ENCODE results near the gene ISG15. TPM values are rescaled to one million over a fixed set of nuclear protein-coding genes. Genes with fewer than 3 reads are reported as not detected.

Gene ISG15
- total RNA-seq, 6 experiments from 2014 or later: 38.4 to 89.1 (median 42.1) TPM

GRCh38 chr1:1046767-1047166 is 33.5 kb downstream of the ISG15 start:
- peaks cover 15% of the 10 kb centered on the region for H3K36me3 Mint-ChIP-seq (ENCODE audit: low read depth)
- H3K4me1 Mint-ChIP-seq (ENCODE audit: low read depth): no peaks in the 10 kb centered on the region
- no peak overlapping the region for H3K27ac Mint-ChIP-seq
- no peak overlapping the region for H3K4me3 Mint-ChIP-seq
- no peak for TF ChIP-seq CTCF (IDR thresholded peaks at IDR 0.05)
- no peak for DNase-seq
- H3K27me3 Mint-ChIP-seq (ENCODE audit: insufficient read depth): peaks cover 8% of the 10 kb centered on the region
- no peaks in the 10 kb centered on the region for H3K9me3 Mint-ChIP-seq

GRCh38 chr1:1047407-1047806 is 34.1 kb downstream of the ISG15 start:
- no peaks in the 10 kb centered on the region for H3K4me1 Mint-ChIP-seq (ENCODE audit: low read depth)
- DNase-seq: no peak
- peaks cover 8% of the 10 kb centered on the region for H3K27me3 Mint-ChIP-seq (ENCODE audit: insufficient read depth)
- no peak for TF ChIP-seq CTCF (IDR thresholded peaks at IDR 0.05)
- H3K9me3 Mint-ChIP-seq: no peaks in the 10 kb centered on the region
- no peak overlapping the region for H3K4me3 Mint-ChIP-seq
- peaks cover 20% of the 10 kb centered on the region for H3K36me3 Mint-ChIP-seq (ENCODE audit: low read depth)
- H3K27ac Mint-ChIP-seq: no peak overlapping the region

- H3K4me1 Mint-ChIP-seq (ENCODE audit: low read depth): no peaks in the 10 kb centered on the region
- H3K36me3 Mint-ChIP-seq (ENCODE audit: low read depth): peaks cover 24% of the 10 kb centered on the region
- H3K27me3 Mint-ChIP-seq (ENCODE audit: insufficient read depth): peaks cover 7% of the 10 kb centered on the region
- H3K4me3 Mint-ChIP-seq: no peak overlapping the region
- no peak overlapping the region for H3K27ac Mint-ChIP-seq
- TF ChIP-seq CTCF (IDR thresholded peaks at IDR 0.05): no peak
- no peak for DNase-seq
- no peaks in the 10 kb centered on the region for H3K9me3 Mint-ChIP-seq
Measured at GRCh38 chr1:1047963-1048362, 34.7 kb downstream of the ISG15 start.

GRCh38 chr1:1048765-1049164 is 35.5 kb downstream of the ISG15 start:
- H3K9me3 Mint-ChIP-seq: no peaks in the 10 kb centered on the region
- no peak for TF ChIP-seq CTCF (IDR thresholded peaks at IDR 0.05)
- DNase-seq: no peak
- H3K4me1 Mint-ChIP-seq (ENCODE audit: low read depth): no peaks in the 10 kb centered on the region
- peaks cover 24% of the 10 kb centered on the region for H3K36me3 Mint-ChIP-seq (ENCODE audit: low read depth)
- no peak overlapping the region for H3K27ac Mint-ChIP-seq
- peaks cover 7% of the 10 kb centered on the region for H3K27me3 Mint-ChIP-seq (ENCODE audit: insufficient read depth)
- no peak overlapping the region for H3K4me3 Mint-ChIP-seq

- H3K36me3 Mint-ChIP-seq (ENCODE audit: low read depth): peaks cover 22% of the 10 kb centered on the region
Measured at GRCh38 chr1:1049318-1050165, 36.2 kb downstream of the ISG15 start.

More at GRCh38 chr1:1049318-1050165, 36.2 kb downstream of the ISG15 start:
- no peak for DNase-seq
- TF ChIP-seq CTCF (IDR thresholded peaks at IDR 0.05): no peak
- Mint-ChIP-seq H3K4me3 (no peak overlapping the region), H3K9me3 (no peaks in the 10 kb centered on the region), H3K27me3 (ENCODE audit: insufficient read depth) (peaks cover 7% of the 10 kb centered on the region), H3K4me1 (ENCODE audit: low read depth) (no peaks in the 10 kb centered on the region), H3K27ac (no peak overlapping the region)

All from HFFc6 (cell line).